Testis (tissue), 2 donors: Measurements from ENCODE around the gene DCTN4.

Source experiments
- POLR2A ChIP-seq: fragments of 450-650 bp; IDR thresholded peaks from one replicate; pipeline ENCODE4 v1.6.1; 2017; ENCODE audit warnings: antibody characterized with exemption, mild to moderate bottlenecking, moderate library complexity
- TF ChIP-seq, protein P1 (sequence below), 3 experiments: fragments of 450-650 bp in 2 of 3; fragments of 200-600 bp in 1 of 3; sonication (generic) in 1 of 3; IDR thresholded peaks; one replicate each; pipeline ENCODE4 v1.5.1; 2016 to 2019; ENCODE audit warnings: antibody characterized with exemption in 3 of 3, mild to moderate bottlenecking in 2 of 3, moderate library complexity in 1 of 3

DNA sequence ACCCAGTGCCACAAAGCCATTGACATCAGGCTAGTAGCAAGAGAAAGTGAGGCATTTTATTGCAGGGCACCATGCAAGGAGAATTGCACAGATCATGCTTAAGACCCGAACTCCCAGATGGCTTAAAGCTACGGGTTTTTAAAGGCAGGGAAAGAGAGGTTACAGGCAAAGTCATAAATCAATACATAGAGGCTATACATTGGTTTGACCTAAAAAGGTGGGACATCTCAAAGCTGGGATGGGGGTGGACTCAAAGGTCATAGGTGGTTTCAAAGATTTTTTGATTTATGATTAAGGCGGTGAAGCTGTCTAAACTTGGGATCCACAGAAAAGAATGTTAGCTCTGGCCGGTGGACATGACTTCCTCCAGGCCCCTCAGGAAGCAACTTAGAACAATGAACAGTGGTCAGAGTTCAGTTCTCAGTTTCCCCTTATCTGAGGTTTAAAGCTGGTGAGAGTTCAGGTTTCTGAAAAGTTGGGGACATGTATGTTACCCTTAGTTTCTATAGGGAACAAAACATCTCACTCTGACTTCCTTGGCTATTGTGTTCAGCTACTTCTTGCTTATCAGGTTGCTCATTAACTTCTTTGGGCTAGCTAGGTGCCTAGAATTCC, 51.9 kb downstream of the DCTN4 start:
- TF ChIP-seq, protein P1, sequence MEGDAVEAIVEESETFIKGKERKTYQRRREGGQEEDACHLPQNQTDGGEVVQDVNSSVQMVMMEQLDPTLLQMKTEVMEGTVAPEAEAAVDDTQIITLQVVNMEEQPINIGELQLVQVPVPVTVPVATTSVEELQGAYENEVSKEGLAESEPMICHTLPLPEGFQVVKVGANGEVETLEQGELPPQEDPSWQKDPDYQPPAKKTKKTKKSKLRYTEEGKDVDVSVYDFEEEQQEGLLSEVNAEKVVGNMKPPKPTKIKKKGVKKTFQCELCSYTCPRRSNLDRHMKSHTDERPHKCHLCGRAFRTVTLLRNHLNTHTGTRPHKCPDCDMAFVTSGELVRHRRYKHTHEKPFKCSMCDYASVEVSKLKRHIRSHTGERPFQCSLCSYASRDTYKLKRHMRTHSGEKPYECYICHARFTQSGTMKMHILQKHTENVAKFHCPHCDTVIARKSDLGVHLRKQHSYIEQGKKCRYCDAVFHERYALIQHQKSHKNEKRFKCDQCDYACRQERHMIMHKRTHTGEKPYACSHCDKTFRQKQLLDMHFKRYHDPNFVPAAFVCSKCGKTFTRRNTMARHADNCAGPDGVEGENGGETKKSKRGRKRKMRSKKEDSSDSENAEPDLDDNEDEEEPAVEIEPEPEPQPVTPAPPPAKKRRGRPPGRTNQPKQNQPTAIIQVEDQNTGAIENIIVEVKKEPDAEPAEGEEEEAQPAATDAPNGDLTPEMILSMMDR (IDR thresholded peaks at IDR 0.05) = no peak
- no peak for TF ChIP-seq POLR2A
